Measurements from ENCODE around the gene EBI3. TPM values are rescaled to one million over a fixed set of nuclear protein-coding genes. Genes with fewer than 3 reads are reported as not detected.
"Not testable (repeated sequence)": the region's sequence is repeated elsewhere in the genome, so short reads cannot be mapped to it uniquely, and the experiment has no call there.

Gene EBI3
- total RNA-seq, 2 experiments from 2014 or later, result not detected

- intact Hi-C loops (cut with micrococcal nuclease; ENCODE audit: unreplicated experiment), result no loop called here
- H3K4me3 ChIP-seq (ENCODE audit: low read depth, low read length, poor library complexity, severe bottlenecking), result no peak overlapping the region
Observed at GRCh38 chr19:4189641-4190040, 39.7 kb upstream of the EBI3 start.

GRCh38 chr19:4192537-4192936 is 36.8 kb upstream of the EBI3 start:
- H3K4me3 ChIP-seq (ENCODE audit: low read depth, low read length, poor library complexity, severe bottlenecking); BruUV-seq (replicated peaks); H3K9me2 ChIP-seq (ENCODE audit: insufficient read depth, low read length); H3K9me3 ChIP-seq (ENCODE audit: low read length); H2AFZ ChIP-seq (ENCODE audit: low read length); POLR2A ChIA-PET; intact Hi-C loops (cut with micrococcal nuclease; ENCODE audit: unreplicated experiment); DNase-seq (ENCODE audit: low spot score); H3K79me2 ChIP-seq (ENCODE audit: insufficient read depth, low read depth, low read length); H3K4me1 ChIP-seq (ENCODE audit: insufficient read depth, low read length, poor library complexity, severe bottlenecking); H3K27ac ChIP-seq (ENCODE audit: low read depth, low read length, poor library complexity, severe bottlenecking); H3K4me2 ChIP-seq (ENCODE audit: low read length); H4K20me1 ChIP-seq (ENCODE audit: insufficient read depth, low read length); CTCF ChIA-PET (ENCODE audit: unreplicated experiment); H3K36me3 ChIP-seq (ENCODE audit: insufficient read depth, low read length): not testable (repeated sequence)

More at GRCh38 chr19:4189641-4190040, 39.7 kb upstream of the EBI3 start:
- no peak overlapping the region for H3K4me2 ChIP-seq (ENCODE audit: low read length)
- no peaks in the 10 kb centered on the region for H3K36me3 ChIP-seq (ENCODE audit: insufficient read depth, low read length)
- peaks cover 8% of the 10 kb centered on the region for H3K4me1 ChIP-seq (ENCODE audit: insufficient read depth, low read length, poor library complexity, severe bottlenecking)
- no TSS peak for BruUV-seq (replicated peaks)
- no peaks in the 10 kb centered on the region for H3K9me3 ChIP-seq (ENCODE audit: low read length)
- ChIA-PET POLR2A (interaction anchor here (0.7 kb wide), 2 partner anchors 35 to 71 kb away, joined by 3 to 6 read pairs; no protein-coding TSS in a partner anchor), CTCF (ENCODE audit: unreplicated experiment) (no interaction called here)
- H3K27ac ChIP-seq (ENCODE audit: low read depth, low read length, poor library complexity, severe bottlenecking), result no peak overlapping the region
- no peak overlapping the region for H2AFZ ChIP-seq (ENCODE audit: low read length)
- no peaks in the 10 kb centered on the region for H3K79me2 ChIP-seq (ENCODE audit: insufficient read depth, low read depth, low read length)
- DNase-seq (ENCODE audit: low spot score), result no peak
- H3K9me2 ChIP-seq (ENCODE audit: insufficient read depth, low read length), result no peaks in the 10 kb centered on the region
- no peaks in the 10 kb centered on the region for H4K20me1 ChIP-seq (ENCODE audit: insufficient read depth, low read length)
- TF ChIP-seq CTCF (conservative IDR thresholded peaks at IDR 0.05; ENCODE audit: low read length) (no peak), EZH2phosphoT487 (IDR thresholded peaks at IDR 0.05; ENCODE audit: borderline replicate concordance, low read depth, low read length) (no peak)

- DNase-seq (ENCODE audit: low spot score), result no peak
- H3K4me2 ChIP-seq (ENCODE audit: low read length), result no peak overlapping the region
- no peaks in the 10 kb centered on the region for H3K79me2 ChIP-seq (ENCODE audit: insufficient read depth, low read depth, low read length)
- peaks cover 8% of the 10 kb centered on the region for H3K9me3 ChIP-seq (ENCODE audit: low read length)
- no peaks in the 10 kb centered on the region for H3K4me1 ChIP-seq (ENCODE audit: insufficient read depth, low read length, poor library complexity, severe bottlenecking)
- ChIA-PET CTCF (ENCODE audit: unreplicated experiment) (no interaction called here), POLR2A (no interaction called here)
- H3K36me3 ChIP-seq (ENCODE audit: insufficient read depth, low read length), result no peaks in the 10 kb centered on the region
- no peaks in the 10 kb centered on the region for H3K9me2 ChIP-seq (ENCODE audit: insufficient read depth, low read length)
- H3K4me3 ChIP-seq (ENCODE audit: low read depth, low read length, poor library complexity, severe bottlenecking), result no peak overlapping the region
- BruUV-seq (replicated peaks), result no TSS peak
- no peaks in the 10 kb centered on the region for H4K20me1 ChIP-seq (ENCODE audit: insufficient read depth, low read length)
- H3K27ac ChIP-seq (ENCODE audit: low read depth, low read length, poor library complexity, severe bottlenecking), result no peak overlapping the region
- intact Hi-C loops (cut with micrococcal nuclease; ENCODE audit: unreplicated experiment), result no loop called here
- TF ChIP-seq EZH2phosphoT487 (IDR thresholded peaks at IDR 0.05; ENCODE audit: borderline replicate concordance, low read depth, low read length), result no peak
- TF ChIP-seq CTCF (conservative IDR thresholded peaks at IDR 0.05; ENCODE audit: low read length), result no peak
- H2AFZ ChIP-seq (ENCODE audit: low read length), result no peak overlapping the region
Observed at GRCh38 chr19:4194353-4194752, 35.0 kb upstream of the EBI3 start.

Data from OCI-LY7 (cell line).